Stimulated activated CD8-positive, alpha-beta memory T cell treated with anti-CD3 and anti-CD28 coated beads, Interleukin-4, amount 100 ng/mL, for 1 hour (primary cell): ENCODE measurements around the gene TMEM95.

Experiments
- DNase-seq, 2 donors: peaks; one replicate each; pipeline ENCODE4 v3.0.0-alpha.2; 2020; ENCODE audit warnings: low read depth in 2 of 2, low spot score in 1 of 2

TMEM95 gene

DNA sequence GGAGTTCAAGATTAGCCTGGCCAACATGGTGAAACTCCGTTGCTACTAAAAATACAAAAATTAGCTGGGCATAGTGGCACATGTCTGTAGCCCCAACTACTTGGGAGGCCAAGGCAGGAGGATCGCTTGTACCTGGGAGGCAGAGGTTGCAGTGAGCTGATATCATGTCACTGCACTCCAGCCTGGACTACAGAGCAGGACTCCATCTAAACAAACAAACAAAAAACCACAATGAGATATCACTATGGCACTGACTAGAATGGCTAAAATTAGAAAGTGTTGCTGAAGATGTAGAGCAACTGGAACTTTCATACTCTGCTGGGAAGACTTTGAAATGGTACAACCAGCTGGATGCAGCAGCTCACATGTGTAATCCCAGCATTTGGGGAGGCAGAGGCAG is 19.4 kb downstream of the TMEM95 start:
- DNase-seq, result no peak

DNA sequence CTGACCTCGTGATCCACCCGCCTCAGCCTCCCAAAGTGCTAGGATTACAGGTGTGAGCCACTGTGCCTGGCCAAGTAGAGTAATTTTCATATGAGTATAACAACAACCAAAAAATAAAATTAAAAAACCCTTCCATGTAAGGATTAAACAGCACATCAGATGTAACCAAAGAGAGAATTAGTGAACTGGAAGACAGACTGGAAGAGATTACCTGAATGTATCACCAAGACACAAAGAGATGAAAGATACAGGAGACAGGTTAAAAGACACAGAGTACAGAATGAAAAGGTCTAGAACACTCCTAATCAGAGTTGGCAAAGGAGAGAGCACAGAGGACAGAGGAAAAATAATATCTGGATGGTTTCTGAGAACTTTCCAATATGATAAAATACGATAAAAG is 24.2 kb downstream of the TMEM95 start:
- no peak for DNase-seq

DNA sequence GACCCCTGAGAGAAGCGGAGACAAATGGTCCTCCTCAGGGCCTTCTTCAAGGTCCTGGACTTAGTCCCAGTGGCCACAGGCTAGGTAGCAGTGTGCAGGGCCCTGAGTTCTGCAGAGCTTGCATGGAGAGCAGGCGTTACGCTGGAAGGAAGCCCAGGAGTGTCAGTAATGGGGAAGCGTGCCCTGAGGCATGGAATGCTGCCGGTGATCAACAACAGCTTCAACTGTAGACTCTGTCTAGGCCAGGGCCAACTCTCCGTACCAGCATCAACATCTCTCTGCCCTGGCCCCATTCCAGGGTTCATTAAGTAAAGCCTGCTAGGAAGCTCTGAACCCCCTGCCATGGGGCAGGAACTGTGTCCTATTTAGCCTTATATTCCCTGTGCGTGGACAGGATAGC is 25.4 kb downstream of the TMEM95 start:
- DNase-seq, result no peak

DNA sequence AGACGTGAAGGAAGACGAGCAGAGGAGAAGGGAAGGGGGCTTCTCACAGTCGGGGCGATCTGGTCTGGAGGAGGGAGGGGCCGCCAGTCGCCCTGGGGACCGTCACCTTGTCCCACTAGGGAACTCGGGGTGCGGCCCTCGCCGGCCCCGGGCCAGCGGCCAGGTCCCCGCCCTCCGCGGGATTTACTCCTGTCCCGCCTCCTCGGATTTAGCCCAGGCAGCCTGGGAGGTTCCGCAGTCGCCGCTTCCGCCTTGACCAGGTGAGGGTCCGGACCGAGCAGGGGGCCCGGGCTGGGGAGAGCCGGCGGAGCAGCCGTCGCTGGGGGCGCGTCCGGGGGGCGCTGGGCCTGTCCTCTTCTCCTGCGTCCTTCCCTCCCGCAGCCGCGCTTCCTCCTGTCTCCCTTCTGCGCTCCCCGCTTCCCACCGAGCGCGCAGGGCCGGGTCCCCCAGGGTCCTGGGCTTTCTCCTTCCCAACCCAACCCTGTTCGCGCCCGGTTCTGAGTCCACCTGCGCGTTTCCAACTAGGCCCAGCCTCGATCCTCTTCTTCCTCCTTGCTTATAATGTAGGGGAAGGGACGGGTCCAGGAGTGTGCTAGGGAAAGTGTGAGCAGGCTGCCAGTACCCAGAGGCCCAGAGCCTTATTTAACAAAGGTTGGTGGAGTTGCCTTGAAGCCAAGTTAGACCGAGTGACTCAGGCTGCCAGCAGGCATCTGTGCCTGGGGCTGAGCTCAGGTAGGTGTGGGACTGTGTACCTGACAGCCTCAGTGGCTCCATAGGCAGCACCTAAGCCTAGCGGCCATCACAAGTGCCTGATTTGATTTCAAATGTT is 26.1 kb downstream of the TMEM95 start, which contains the start of gene TNK1:
TSS of gene TNK1 (plus strand) at position 235 of the 829 bp plus-strand sequence. CDS start 1,838 bp downstream, outside the sequence.
- DNase-seq, result no peak

DNA sequence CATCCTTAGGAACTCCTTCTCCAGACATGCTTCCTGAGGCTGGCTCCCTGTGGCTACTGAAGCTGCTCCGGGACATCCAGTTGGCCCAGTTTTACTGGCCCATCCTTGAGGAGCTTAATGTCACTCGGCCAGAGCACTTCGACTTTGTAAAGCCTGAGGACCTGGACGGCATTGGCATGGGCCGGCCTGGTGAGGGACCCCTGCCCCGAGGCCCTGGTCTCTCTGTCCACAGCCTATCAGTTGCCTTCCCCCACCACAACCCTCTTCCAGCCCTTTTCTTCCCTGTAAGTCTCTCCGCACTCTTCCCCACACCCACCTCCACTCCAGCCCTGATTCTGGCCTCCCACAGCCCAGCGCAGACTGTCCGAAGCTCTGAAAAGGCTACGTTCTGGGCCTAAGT is 27.9 kb downstream of the TMEM95 start:
- no peak for DNase-seq

DNA sequence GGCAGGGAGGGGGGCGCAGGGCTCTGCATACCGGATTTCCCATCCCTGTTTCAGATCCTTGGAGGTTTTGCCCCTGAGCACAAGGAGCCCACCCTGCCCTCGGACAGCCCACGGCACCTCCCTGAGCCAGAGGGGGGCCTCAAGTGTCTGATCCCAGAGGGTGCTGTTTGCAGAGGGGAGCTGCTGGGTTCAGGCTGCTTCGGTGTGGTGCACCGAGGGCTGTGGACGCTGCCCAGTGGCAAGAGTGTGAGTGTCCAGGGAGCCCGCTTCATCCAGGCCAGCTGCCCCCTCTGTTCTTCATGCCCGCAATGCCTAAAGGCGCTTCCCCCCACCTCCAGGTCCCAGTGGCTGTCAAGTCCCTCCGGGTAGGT is 28.4 kb downstream of the TMEM95 start:
- no peak for DNase-seq

DNA sequence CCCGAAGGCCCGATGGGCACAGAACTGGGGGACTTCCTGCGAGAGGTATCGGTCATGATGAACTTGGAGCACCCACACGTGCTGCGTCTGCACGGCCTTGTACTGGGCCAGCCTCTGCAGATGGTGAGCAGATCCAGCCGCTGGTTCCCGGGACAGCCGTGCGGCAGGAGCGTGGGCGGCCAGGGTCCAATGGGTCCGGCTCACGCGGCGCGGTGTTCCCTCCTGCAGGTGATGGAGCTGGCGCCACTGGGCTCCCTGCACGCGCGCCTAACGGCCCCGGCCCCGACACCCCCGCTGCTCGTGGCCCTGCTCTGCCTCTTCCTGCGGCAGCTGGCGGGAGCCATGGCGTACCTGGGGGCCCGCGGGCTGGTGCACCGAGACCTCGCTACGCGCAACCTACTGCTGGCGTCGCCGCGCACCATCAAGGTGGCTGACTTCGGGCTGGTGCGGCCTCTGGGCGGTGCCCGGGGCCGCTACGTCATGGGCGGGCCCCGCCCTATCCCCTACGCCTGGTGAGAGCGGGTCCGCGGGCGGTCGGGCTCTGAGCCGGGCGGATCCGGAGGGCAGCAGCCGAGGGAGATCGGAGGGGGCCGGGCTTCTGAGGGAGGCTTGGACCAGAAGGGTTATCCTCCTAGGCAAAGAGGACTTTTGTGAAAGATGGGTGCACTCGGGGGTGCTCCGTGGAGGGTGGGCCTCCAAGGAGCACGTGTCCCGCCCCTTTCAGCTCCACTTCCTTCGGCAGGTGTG is 29.0 kb downstream of the TMEM95 start:
- DNase-seq, result peak in 1 of 2 donors; percentile 53

DNA sequence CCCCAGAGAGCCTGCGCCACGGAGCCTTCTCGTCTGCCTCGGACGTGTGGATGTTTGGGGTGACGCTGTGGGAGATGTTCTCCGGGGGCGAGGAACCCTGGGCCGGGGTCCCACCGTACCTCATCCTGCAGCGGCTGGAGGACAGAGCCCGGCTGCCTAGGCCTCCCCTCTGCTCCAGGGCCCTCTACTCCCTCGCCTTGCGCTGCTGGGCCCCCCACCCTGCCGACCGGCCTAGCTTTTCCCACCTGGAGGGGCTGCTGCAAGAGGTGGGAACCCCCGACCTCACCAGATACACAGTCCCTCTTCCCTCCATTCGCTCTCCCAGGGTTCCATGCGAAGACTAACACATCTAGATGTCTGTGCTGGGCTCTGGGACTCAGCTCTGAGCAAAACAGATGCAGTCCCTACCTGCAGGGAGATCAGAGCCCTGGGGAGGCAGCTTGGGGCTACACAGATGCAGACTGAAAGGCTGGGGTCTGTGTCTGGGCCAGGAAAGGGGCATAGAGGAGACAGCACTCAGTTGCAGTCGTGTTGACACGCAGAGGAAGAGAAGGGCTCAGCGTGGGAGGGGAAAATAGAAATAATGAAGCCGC is 29.6 kb downstream of the TMEM95 start:
- DNase-seq, result no peak

DNA sequence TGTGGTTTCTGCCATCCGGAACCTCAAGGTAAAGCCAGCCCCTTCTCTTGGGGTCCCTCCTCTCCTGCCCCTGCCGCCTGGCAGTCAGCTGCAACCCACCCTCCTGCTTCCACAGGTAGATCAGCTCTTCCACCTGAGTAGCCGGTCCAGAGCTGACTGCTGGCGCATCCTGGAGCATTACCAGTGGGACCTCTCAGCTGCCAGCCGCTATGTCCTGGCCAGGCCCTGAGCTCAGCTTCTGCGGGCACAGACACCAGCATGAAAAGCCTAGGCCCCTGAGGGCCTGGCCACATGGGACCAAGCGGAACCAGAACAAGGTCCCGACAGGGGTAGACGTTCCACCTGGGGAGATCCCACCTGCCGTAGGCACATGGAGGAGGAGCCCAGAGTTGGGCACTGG is 33.9 kb downstream of the TMEM95 start:
- DNase-seq, result no peak

DNA sequence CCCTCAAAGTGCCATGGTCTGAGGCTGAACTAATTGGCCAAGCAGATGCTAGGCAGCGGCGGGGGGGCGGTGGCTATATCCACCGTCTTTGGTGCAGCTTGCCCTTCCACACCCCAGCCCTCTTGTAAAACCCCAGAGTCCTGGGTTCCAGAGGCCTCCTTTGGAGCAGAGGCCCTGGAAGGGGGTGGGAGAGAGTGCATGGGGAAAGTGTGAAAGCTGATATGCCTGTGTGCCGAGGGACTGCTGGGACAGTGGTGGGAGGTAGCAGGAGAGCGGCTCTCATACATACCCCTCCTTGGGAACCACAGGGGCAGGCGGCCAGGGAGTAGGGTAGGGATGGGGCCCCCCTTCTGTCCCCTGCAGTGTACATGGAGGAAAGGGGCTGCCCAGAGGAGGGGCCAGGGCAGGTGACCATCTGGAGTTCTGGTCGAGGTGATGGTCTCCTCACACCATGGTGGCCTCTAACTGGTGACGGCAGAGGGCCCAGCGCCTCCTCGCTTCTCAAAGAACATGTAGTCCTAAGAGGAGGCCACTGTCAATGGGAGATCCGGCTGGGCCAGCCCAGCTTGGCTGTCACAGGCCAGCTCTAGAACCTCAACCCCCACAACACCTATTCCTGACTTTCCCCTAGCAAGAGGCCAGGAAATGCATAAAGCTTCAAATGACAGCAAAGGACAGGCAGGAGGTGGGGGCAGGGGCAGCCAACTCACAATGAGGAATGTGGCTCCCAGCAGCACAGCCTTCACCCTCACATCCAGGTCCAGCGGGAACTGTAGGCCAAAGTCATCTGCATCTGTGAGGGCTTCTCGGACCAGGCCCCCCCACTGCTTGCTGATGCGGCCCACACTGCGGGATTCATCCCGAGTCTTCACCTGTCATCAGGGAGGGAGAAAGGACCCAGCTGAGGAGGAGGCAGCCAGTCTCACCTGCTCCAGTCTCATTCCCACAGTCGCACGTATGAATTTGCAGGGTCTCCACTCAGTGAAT is 35.3 kb downstream of the TMEM95 start:
- DNase-seq, result no peak

DNA sequence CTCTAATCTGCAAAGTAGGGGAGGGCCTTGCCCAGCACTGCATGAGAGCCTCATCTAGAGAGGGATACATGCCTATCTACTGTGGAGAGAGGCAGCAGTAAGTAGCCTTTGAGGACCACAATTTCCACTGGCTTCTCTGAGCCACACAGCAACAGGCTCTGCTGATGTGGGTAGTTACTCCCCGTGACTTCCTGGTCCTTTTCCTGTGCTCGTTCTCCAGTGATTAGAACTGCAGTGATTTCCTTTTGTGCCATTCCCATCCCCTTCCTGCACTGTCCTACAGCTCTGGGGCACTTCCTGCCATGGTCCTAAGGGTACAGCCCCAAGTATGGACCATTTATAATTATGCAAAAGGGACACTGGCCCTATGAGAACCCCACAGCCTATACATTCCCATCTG is 36.4 kb downstream of the TMEM95 start:
- DNase-seq, result no peak

DNA sequence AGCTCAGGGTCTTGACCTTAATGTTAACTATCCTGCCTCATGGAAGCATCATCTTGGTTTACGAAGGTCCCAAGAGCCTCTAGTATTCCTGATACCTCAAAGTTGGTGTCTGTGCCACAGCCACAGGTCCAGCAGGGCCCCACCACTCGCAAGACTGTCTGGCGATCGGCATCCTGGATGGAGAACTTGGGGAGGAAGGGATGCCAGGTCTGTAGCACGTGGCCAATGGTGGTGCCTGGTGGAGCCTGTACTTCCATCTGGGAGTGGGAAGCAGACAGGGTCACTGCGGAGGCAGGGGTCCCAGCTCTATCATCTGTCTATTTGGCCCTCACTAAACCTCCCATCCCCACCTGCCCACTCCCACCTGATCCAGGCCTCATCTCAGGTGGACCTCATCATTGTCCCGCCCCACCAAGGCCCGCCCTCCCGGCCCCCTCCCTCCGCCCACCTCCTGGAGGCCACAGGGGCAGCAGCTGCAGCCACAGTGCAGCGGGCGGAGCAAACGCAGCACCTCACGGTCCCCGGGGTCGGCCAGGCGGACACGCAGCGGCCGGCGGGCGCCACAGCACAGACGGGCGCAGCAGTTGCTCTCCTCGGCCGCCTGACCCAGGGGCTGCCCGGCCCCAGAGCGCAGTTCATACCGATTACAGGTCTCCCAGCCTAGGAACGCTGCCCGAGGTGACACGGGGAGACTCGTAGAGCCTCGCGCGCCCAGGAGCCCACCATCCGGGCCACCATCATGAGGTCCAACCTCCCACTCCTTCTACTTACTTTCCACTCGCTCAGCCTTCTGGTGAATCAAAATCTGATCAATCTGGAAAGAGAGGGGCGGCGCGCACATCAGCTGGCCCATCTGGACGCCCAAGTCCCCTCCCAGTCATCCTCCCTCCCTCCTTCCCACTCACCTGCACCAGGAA is 38.0 kb downstream of the TMEM95 start:
- DNase-seq, result no peak

DNA sequence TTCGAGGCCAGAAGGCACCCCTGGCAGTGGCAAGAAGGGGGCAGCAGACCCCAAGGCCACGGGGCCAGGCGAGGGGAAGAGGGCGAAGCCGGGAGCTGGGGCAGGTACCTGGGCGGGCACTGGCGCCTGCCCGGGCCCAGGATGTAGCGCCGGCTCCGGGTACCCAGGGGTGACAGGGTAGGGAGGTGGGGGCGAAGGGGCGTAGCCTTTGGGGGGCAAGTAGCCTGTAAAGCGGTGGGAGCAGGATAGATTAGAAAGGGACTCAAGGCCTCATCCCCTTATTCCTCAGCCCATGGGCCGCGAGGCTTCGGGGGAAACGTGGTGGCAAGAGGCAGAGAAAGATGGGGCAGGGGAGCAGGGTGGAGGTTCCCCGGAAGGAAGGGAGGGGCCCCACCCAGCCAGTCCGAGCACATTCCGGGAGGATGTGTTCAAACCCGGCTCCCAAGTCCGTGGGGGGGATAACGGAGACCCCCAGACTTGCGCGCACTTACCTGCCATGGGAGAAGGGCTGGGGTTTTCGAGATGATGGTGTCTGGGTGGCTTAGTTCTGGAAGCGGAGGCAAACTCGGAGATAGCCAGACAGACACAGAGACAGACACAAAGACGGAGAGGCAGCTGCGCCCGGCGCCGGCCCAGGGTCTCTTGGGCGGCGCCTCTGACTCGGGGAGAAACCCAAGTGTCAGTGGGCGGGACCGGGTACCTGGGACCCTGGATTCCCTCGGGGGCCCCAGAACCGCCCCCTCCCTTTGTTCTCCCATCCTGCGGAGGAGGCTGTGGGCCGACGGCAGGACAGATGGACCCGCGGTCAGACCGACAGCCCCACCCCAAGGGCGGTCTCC is 38.9 kb downstream of the TMEM95 start:
- peak; percentile 36 to 42 for DNase-seq

DNA sequence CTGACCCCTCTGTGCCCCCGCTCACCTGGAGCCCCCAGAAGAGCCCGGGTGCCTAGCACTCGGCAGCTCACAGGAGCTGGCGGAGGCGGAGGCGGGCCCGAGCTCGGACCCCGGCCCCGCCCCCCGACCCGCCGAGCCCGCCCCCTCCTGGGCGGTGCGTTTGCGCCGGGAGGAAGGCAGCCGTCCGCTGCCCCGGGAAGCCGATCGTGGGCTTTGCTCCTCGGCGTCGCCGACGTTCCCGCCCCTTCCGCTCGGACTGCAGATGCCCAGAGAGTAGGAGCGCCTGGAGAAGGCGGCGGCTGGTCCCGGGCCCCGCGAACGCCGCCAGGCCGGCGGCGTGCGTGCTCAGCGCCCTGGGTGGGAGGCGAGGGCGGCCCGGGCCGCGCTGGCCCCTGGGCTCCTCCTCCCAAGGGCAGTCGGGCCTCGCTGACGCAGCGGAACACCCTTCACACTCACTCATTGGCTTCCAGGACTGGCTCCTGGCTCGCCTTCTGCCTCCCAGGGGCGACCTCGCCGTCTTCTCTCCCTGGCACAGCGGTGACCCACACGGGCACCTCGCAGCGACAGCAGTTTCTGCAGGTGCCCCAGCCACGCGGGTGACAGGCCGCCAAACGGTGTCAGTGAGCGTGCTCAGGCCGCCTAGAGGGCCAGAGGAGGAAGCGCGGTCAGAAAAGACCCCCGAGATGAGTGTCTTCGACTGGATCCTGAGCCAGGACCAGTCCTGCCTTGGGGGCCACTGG is 39.7 kb downstream of the TMEM95 start, which contains the start of gene PLSCR3:
TSS of gene PLSCR3 (minus strand) at position 74 of the 740 bp plus-strand sequence. CDS start 415 bp downstream, outside the sequence.
- peak; percentile 60 to 65 for DNase-seq

DNA sequence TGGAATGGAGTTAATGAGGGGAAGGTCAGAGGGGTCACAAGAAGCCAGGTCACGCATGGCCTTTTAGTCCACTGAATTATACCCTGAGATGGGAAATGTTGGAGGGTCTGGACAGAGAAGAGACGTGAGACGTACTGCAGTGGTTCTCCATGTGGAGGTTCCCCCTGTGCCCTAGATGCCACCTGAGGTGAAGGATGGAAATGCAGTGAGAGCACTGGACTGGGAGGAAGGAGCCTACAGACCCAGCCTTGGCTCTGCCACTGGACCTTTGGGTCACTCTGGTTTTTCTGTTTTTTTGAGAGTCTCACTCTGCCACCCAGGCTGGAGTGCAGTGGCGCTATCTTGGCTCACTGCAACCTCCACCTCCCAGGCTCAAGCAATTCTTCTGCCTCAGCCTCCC is 41.2 kb downstream of the TMEM95 start:
- no peak for DNase-seq

DNA sequence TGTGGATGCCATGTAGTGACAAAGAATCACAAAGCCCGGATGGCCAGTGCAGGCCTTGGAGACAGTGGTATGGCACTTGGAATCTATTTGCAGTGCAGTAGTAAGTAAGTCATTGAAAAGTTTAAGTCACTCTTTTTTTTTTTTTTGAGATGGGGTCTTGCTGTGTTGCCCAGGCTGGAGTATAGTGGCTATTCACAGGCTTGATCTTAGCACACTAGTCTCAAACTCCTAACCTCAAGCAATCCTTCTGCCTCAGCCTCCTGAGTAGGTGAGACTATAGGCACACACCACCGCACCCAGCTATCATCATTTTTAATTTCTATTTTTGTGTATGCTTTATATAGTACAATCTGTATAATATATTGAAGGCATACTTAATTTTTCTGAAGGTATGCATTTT is 43.7 kb downstream of the TMEM95 start:
- no peak for DNase-seq

DNA sequence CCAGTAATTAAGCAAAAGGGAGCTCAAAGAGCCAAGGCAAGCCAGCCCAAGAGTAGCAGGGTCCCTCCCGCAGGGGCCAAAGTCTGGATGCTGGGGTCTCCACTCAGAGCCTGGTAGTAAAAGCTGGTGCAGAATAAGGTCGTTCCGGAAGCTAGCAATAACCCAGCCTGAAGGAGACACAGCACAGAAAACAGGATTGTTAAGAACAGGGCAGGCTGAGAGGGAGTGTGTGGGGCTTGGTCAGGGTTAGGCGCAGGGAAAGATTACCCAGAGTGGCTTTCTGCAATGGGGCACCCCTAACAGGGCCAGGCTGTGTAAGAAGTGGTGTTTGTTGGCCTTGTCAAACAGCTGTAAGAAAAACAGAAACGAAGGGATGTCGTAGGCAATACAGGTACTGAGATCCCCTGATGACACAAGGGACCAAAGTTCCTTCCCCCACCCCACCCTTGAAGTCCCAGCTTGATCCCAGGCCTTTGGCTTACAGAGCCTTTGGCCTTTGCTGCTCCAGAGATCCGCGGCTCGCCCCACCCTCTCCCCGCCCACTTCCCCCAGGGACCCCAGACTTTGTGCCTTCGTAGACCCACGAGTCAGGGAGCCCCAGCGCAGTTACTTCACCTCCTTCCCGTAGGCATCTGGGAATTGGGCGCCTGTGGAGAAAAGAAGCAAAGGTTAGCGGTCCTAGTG is 48.2 kb downstream of the TMEM95 start:
- no peak for DNase-seq

DNA sequence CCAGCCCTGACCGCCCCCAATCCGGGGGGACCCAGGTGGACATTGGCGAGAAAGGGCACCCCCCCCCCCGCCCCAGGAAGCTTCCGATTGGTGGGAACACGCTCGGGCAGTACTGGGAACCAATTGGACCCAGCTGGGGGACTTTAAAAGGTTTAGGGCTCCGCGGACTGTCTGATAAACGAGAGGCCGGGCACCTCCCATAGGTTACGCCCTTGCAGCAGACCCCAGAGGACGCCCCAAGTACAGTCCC is 48.7 kb downstream of the TMEM95 start:
- no peak for DNase-seq
